ENCODE results near the gene RFX5.

- TF ChIP-seq, protein P1, sequence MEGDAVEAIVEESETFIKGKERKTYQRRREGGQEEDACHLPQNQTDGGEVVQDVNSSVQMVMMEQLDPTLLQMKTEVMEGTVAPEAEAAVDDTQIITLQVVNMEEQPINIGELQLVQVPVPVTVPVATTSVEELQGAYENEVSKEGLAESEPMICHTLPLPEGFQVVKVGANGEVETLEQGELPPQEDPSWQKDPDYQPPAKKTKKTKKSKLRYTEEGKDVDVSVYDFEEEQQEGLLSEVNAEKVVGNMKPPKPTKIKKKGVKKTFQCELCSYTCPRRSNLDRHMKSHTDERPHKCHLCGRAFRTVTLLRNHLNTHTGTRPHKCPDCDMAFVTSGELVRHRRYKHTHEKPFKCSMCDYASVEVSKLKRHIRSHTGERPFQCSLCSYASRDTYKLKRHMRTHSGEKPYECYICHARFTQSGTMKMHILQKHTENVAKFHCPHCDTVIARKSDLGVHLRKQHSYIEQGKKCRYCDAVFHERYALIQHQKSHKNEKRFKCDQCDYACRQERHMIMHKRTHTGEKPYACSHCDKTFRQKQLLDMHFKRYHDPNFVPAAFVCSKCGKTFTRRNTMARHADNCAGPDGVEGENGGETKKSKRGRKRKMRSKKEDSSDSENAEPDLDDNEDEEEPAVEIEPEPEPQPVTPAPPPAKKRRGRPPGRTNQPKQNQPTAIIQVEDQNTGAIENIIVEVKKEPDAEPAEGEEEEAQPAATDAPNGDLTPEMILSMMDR (IDR thresholded peaks at IDR 0.05), result no peak
- no peak for TF ChIP-seq POLR2A (IDR thresholded peaks at IDR 0.05)
- TF ChIP-seq POLR2AphosphoS5 (IDR thresholded peaks at IDR 0.05), result no peak
Observed at GRCh38 chr1:151312411-151312810, 34.6 kb downstream of the RFX5 start.
